HG02763 (cell line): ENCODE data around the gene QSER1.
"Not testable (repeated sequence)": the region's sequence is repeated elsewhere in the genome, so short reads cannot be mapped to it uniquely, and the experiment has no call there.

Experiments used
- ATAC-seq: cut with Tn5 transposase; IDR thresholded peaks from one replicate; pipeline ENCODE4 v1.9.1; 2021; ENCODE audit warnings: mild to moderate bottlenecking, moderate library complexity; ENCODE audit not compliant: unreplicated experiment

QSER1 gene

GRCh38 chr11:32991898-32992297, 99.3 kb downstream of the QSER1 start:
- ATAC-seq, result no peak

DNA sequence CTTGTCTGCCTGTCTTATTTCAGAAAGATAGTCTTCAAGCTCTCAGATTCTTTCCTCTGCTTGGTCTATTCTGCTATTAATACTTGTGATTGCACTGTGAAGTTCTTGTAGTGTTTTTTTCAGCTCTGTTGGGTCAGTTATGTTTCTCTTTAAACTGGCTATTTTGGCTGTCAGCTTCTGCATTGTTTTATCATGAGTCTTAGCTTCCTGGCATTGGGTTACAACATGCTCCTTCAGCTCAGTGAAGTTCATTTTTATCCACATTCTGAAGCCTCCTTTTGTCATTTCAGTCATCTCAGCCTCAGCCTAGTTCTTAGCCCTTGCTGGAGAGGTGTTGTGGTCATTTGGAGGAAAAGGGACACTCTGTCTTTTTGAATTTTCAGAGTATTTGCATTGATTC, 107.6 kb downstream of the QSER1 start:
- no peak for ATAC-seq

DNA sequence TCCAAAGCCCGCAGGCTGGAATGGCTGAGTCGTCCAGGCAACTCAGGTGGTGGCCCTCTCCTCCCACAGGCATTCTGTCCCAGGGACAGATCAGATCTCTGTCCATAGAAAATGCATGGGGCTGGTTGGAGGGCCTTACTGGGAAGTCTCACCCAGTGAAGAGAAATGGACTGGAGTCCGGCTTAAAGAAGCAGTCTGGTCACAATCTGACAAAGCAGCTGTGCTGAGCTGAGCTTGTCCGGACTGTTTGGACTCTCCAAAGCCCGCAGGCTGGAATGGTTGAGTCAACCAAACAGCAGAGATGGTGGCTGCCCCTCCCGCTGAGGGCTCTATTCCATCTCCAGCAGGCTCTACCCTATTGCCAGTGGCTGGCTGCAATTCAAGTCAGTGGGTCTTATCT, 108.7 kb downstream of the QSER1 start:
- ATAC-seq, result no peak

- ATAC-seq, result no peak
Observed at GRCh38 chr11:33001751-33002542, 109.3 kb downstream of the QSER1 start.

- no peak for ATAC-seq
Observed at GRCh38 chr11:33005175-33005574, 112.6 kb downstream of the QSER1 start.

DNA sequence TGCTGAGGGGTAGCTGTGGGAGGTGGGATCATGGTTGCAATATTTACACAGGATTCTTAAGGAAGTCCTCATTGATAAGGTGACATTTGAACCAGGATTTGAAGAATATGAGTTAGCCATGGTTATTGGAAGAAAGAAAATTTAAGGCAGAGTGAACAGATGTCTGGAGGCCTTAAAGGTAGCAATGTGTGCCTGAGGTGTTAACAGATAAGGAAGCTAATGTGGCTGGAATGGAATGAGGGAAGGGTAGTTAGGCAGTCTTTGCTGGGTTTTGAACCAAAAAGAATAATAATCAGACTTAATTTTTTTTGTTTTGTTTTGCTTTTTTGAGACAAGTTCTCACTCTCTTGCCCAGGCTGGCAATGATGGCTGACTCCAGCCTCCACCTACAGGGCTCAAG, 113.4 kb downstream of the QSER1 start:
- ATAC-seq, result no peak

- no peak for ATAC-seq
Observed at GRCh38 chr11:33013755-33014154, 121.1 kb downstream of the QSER1 start.

DNA sequence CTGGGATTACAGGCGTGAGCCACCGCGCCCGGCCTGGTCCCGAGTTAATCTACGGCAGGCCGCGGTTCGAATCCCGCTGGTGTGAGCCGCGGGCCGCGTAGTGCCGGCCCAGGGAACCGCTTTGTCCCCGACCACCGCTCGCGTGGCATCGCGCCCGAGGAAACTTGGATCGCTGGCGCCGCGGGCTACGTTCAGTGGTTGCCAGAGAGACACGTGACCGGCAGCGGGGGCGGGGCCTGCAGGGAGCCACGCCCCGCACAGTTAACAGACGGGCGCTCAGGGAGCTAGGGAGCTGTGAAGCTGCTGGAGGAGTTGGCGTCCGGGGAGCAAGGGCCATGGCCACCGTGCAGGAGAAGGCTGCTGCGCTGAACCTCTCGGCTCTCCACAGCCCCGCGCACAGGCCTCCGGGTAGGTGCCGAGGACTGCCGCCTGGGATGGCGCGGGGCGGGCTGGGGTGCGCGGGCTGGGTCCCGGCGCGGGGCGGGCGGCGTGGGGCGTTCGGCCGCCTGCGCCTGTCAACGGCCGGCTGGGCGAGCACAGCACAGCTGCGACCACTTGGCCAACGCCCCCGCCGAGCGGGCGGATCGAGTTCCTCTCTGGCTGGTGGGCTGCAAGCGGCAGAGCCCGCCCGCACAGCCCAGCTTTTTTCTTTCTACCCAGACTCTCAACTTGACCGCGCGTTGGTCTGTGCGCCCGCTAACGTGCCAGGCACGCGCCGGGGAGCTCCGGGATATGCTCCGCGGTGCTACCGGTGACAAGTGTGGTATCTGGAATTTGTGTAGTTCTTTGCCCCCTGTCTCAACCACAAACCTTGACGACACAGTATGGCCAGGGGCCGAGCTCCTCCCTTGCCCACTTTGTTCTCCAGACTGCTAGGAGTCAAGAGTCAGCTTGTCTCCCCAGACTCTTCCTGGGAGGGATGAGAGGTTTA, 123.3 kb downstream of the QSER1 start, which contains the start of gene DEPDC7:
Gene DEPDC7, plus strand, starts transcription at position 258 of the 931 bp plus-strand sequence. Its CDS starts 78 bp downstream, at position 336.
- peak; percentile 60 for ATAC-seq

DNA sequence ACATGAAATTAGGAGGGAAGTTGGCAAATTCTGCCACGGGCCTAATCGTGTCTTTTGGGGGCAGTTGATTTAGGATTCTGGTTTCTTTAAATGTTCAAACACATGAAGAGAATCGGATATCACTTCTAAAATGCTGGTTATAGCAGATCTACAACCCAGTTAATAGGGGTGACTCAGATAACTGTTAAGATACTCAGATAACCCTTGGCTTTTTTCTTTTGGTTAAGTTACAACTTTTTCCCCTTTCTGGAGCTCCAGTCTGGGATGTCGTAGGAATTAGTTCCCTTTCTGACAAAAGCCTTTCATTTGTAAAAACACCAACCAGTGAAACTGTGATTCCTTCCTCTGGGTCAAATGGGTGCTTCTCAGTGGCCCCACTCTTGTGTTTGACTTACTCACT, 124.0 kb downstream of the QSER1 start:
- no peak for ATAC-seq

GRCh38 chr11:33017478-33017877, 124.9 kb downstream of the QSER1 start:
- no peak for ATAC-seq

DNA sequence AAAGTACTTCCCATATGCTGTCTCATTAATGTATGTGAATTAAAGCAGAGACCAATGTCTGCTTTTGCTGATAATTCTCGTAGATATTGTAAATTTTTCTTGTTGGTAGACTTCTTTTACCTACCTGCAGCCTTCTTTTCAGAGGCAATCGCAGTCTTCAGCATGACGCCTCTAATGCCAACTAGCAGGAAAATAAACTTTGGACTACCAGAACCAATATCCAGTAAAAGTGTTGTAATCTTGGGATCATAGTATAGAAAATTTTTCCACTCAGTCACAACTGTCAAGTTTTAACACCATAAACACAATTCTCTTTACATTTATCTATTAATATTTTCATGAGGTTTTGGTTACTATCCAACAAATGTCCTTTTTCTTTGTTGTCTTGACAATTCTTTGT, 125.4 kb downstream of the QSER1 start:
- ATAC-seq, result no peak

DNA sequence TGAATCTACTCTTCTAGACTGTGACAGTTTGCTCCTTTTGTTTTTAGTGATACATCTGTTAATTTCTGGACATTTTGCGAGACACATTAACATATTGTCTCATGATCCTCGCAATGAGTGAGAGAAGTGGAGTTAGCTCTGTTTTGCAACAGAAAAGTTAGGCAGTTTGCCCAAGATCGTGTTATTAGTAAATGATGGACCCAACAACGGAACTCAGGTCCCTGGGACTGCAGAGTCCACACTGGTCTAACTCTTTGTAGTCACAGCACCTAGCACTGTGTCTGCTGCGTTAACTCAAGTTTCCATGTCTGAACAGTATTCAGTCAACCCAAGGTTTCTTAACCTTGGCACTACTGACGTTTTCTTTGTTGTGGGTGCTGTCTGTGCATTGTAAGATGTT, 126.2 kb downstream of the QSER1 start:
- no peak for ATAC-seq

DNA sequence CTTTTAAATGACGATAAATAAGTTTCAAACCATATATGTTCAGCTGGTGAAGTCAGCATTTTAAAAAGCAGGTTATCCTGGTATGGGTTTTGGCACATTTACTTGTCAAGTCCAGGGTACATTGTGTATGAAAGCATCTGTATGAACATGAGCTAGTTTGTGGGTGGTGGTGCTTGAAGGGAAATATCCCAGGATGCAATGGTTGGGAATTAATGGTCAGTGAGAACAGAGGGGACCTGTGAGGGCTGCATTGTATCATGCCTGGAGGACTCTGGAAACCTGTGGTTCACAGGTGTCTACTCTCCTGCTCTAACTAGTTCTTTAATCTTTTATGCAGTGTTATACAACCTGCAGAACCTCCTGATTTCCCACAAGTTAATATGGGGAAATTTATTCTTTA, 128.9 kb downstream of the QSER1 start:
- no peak for ATAC-seq

- ATAC-seq, result no peak
Observed at GRCh38 chr11:33021937-33022336, 129.3 kb downstream of the QSER1 start.

- no peak for ATAC-seq
Observed at GRCh38 chr11:33025339-33025722, 132.7 kb downstream of the QSER1 start.

- ATAC-seq, result no peak
Observed at GRCh38 chr11:33027233-33027632, 134.6 kb downstream of the QSER1 start.

DNA sequence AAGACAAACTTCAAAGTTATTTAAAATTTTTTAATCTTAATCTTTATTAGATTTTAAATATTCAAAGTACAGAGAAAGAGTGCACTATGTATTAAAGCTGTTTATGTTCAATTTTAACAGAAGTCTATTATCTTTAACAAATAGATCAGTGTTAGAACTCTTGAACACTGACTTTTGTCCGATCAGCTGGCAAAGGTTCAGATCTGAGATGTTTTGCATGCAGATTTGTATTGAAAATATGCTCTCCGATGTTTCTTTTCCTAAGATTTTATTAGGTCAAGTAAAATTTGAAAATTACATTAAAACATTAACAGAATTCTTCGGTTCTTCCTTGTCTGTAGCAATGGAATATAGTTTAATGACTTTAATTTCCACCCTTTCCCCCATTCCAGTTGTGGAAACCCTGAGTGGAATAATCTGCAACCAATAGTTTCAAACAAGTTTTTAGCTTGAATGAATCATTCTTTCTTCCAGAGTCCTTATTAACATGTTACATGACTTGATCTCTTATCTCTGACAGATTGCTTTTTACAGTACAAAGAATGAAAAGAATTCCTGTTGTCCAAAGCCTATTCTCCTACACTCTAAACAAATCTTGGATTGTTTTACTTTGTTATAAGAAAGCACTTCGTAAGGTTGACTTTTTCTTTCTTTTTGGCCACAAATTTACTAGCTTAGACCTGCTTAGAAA, 135.4 kb downstream of the QSER1 start:
- ATAC-seq, result no peak

- no peak for ATAC-seq
Observed at GRCh38 chr11:33028537-33028914, 135.9 kb downstream of the QSER1 start.

- not testable (repeated sequence) for ATAC-seq
Observed at GRCh38 chr11:33029218-33029617, 136.6 kb downstream of the QSER1 start.
